Esophagus squamous epithelium (tissue), 5 donors: ENCODE measurements around the gene DDIT4L. TPM values are rescaled to one million over a fixed set of nuclear protein-coding genes. Genes with fewer than 3 reads are reported as not detected.

Experiments
- DNase-seq: peaks from one replicate; lab custom pipeline; 2025; lab: John Stamatoyannopoulos, UW
- H3K27ac ChIP-seq, 4 donors: fragments of 200-600 bp; sonication (generic); one replicate each; pipeline ENCODE4 v1.5.1; 2016 to 2019; ENCODE audit warnings: mild to moderate bottlenecking in 1 of 4
- H3K27me3 ChIP-seq, 4 donors: fragments of 200-600 bp; sonication (generic); 1 replicate in 3 of 4; 2 replicates in 1 of 4; pipeline versions ENCODE4 v1.5.1 to v1.6.0; 2017 to 2021; ENCODE audit warnings: antibody characterized with exemption in 1 of 4
- H3K36me3 ChIP-seq, 3 donors: fragments of 200-600 bp; sonication (generic); one replicate each; pipeline ENCODE4 v1.5.1; 2016 to 2019
- H3K4me1 ChIP-seq, 3 donors: fragments of 200-600 bp; sonication (generic); one replicate each; pipeline ENCODE4 v1.5.1; 2017 to 2019
- H3K4me3 ChIP-seq, 4 donors: fragments of 200-600 bp; sonication (generic); 1 replicate in 3 of 4; 2 replicates in 1 of 4; pipeline ENCODE4 v1.5.1; 2016 to 2019; ENCODE audit warnings: mild to moderate bottlenecking in 2 of 4, moderate library complexity in 1 of 4
- H3K9me3 ChIP-seq, 3 donors: fragments of 200-600 bp; sonication (generic); one replicate each; pipeline ENCODE4 v1.5.1; 2016 to 2019
- CTCF ChIP-seq, 6 experiments: fragments of 450-650 bp in 4 of 6; fragments of 200-600 bp in 2 of 6; sonication (generic) in 2 of 6; IDR thresholded peaks; one replicate each; pipeline ENCODE4 v1.5.1; 2016 to 2019; ENCODE audit warnings: antibody characterized with exemption in 6 of 6, mild to moderate bottlenecking in 4 of 6, moderate library complexity in 4 of 6
- POLR2A ChIP-seq, 4 donors: fragments of 450-650 bp; IDR thresholded peaks; one replicate each; pipeline ENCODE4 v1.6.1; 2017; ENCODE audit warnings: antibody characterized with exemption in 4 of 4, mild to moderate bottlenecking in 4 of 4, moderate library complexity in 3 of 4
- WGBS, 2 donors: methylation state at CpG; one replicate each; pipeline ENCODE4 v1.1.5; 2018; 5-methylcytosine and 5-hydroxymethylcytosine counted together
- intact Hi-C: fragments of 100-400 bp; cut with DNase I; formaldehyde crosslinking; loops from one replicate; pipeline ENCODE4 v1.15.0; 2022
- total RNA-seq, 4 donors: library from RNA; depleted of rRNA; stranded (reverse); fragments of >200 nt; gene quantifications; one replicate each; pipeline ENCODE4 v1.1.0, GENCODE V29; 2016
- donor health status: DM: yes; HTN: yes; CAD: no.

The DDIT4L gene
- total RNA-seq: 1 to 10 TPM in 1 of 4 donors, under 1 TPM in 3; 0.11 to 1.7 (median 0.30) TPM

- H3K27ac ChIP-seq: peak within 1 kb of the TSS in 3 of 4 donors; percentile 17 to 65 (median 47)
- no peaks in the 10 kb centered on the region for H3K36me3 ChIP-seq
- TF ChIP-seq CTCF (IDR thresholded peaks at IDR 0.05) (no peak), POLR2A (IDR thresholded peaks at IDR 0.05) (no peak)
- WGBS, 2 donors: 8 to 15% methylated on average over 7 to 10 of the region's 51 CpGs
- no peak for DNase-seq
- no peaks in the 10 kb centered on the region for H3K9me3 ChIP-seq
- peaks cover 0 to 32% (median 0%) of the 10 kb centered on the region in 4 donors for H3K27me3 ChIP-seq
- H3K4me1 ChIP-seq: peaks cover 4 to 25% (median 12%) of the 10 kb centered on the region in 3 donors
- intact Hi-C loops: loop anchor here (10.0 kb wide), 1 partner anchor 205 kb away; no protein-coding TSS in a partner anchor
- peak within 1 kb of the TSS; percentile 31 to 84 (median 58) for H3K4me3 ChIP-seq
These were observed at the start of gene DDIT4L for GRCh38 chr4:100189820-100190642. Gene DDIT4L, minus strand, starts transcription at chr4:100190468. Its CDS starts 485 bp downstream, at chr4:100189983.

- TF ChIP-seq CTCF (IDR thresholded peaks at IDR 0.05): no peak
- TF ChIP-seq POLR2A (IDR thresholded peaks at IDR 0.05): no peak
- no peaks in the 10 kb centered on the region for H3K36me3 ChIP-seq
- H3K27me3 ChIP-seq: no peaks in the 10 kb centered on the region
- no peaks in the 10 kb centered on the region for H3K9me3 ChIP-seq
- no peak overlapping the region for H3K27ac ChIP-seq
- H3K4me1 ChIP-seq: no peaks in the 10 kb centered on the region
- 20 to 42% methylated on average over 2 of the region's 2 CpGs for WGBS, 2 donors
- DNase-seq: no peak
- no peak overlapping the region for H3K4me3 ChIP-seq
- intact Hi-C loops: no loop called here
These were observed 49.7 kb upstream of the DDIT4L start for GRCh38 chr4:100240008-100240407.

GRCh38 chr4:100224721-100225120 lies 34.5 kb upstream of the DDIT4L start:
- Histone ChIP-seq H3K4me1 (no peaks in the 10 kb centered on the region), H3K4me3 (no peak overlapping the region), H3K36me3 (no peaks in the 10 kb centered on the region), H3K27ac (no peak overlapping the region), H3K27me3 (no peaks in the 10 kb centered on the region), H3K9me3 (peaks cover 0 to 22% (median 9%) of the 10 kb centered on the region in 3 donors)
- no peak for TF ChIP-seq POLR2A (IDR thresholded peaks at IDR 0.05)
- no peak for TF ChIP-seq CTCF (IDR thresholded peaks at IDR 0.05)
- no peak for DNase-seq
- intact Hi-C loops: no loop called here

- no peaks in the 10 kb centered on the region for H3K4me1 ChIP-seq
- H3K27ac ChIP-seq: no peak overlapping the region
- no peaks in the 10 kb centered on the region for H3K27me3 ChIP-seq
- H3K36me3 ChIP-seq: no peaks in the 10 kb centered on the region
- intact Hi-C loops: no loop called here
- peaks cover 0 to 22% (median 9%) of the 10 kb centered on the region in 3 donors for H3K9me3 ChIP-seq
- no peak for DNase-seq
- H3K4me3 ChIP-seq: no peak overlapping the region
- TF ChIP-seq POLR2A (IDR thresholded peaks at IDR 0.05) (no peak), CTCF (IDR thresholded peaks at IDR 0.05) (no peak)
These were observed 33.9 kb upstream of the DDIT4L start for GRCh38 chr4:100224160-100224559.

GRCh38 chr4:100208964-100209363 lies 18.7 kb upstream of the DDIT4L start:
- Histone ChIP-seq H3K36me3 (no peaks in the 10 kb centered on the region), H3K4me1 (no peaks in the 10 kb centered on the region), H3K4me3 (no peak overlapping the region), H3K27ac (no peak overlapping the region), H3K27me3 (no peaks in the 10 kb centered on the region), H3K9me3 (no peaks in the 10 kb centered on the region)
- 0 to 13% methylated on average over 1 of the region's 1 CpG for WGBS, 2 donors
- DNase-seq: no peak
- TF ChIP-seq POLR2A (IDR thresholded peaks at IDR 0.05) (no peak), CTCF (IDR thresholded peaks at IDR 0.05) (no peak)
- intact Hi-C loops: no loop called here
